HCT116 (cell line): ENCODE results near the gene CALML3.

Experiments
- ELF1 ChIP-seq: IDR thresholded peaks from 2 replicates; pipeline ENCODE4 v1.6.1; 2012; ENCODE audit warnings: low read depth, borderline replicate concordance
- EZH2phosphoT487 ChIP-seq: fragments of 200-600 bp; IDR thresholded peaks from 2 replicates; pipeline ENCODE4 v1.6.1; 2018; ENCODE audit warnings: antibody characterized with exemption, borderline replicate concordance
- TF ChIP-seq, protein P1 (sequence below), 3 experiments: fragments of 200-600 bp in 1 of 3; sonication (generic) in 1 of 3; IDR thresholded peaks in 2 of 3; conservative IDR thresholded peaks in 1 of 3; 2 replicates each; pipeline ENCODE4 v1.5.1; 2012 to 2017; ENCODE audit warnings: low read depth in 2 of 3, low read length in 2 of 3, antibody characterized with exemption in 1 of 3, borderline replicate concordance in 1 of 3, control low read depth in 1 of 3, mild to moderate bottlenecking in 1 of 3, mixed read lengths in 1 of 3, mixed run types in 1 of 3, moderate library complexity in 1 of 3; ENCODE audit not compliant: insufficient read depth in 1 of 3
- TF ChIP-seq, protein P2 (sequence below): IDR thresholded peaks from 2 replicates; pipeline ENCODE4 v1.6.1; 2012

DNA sequence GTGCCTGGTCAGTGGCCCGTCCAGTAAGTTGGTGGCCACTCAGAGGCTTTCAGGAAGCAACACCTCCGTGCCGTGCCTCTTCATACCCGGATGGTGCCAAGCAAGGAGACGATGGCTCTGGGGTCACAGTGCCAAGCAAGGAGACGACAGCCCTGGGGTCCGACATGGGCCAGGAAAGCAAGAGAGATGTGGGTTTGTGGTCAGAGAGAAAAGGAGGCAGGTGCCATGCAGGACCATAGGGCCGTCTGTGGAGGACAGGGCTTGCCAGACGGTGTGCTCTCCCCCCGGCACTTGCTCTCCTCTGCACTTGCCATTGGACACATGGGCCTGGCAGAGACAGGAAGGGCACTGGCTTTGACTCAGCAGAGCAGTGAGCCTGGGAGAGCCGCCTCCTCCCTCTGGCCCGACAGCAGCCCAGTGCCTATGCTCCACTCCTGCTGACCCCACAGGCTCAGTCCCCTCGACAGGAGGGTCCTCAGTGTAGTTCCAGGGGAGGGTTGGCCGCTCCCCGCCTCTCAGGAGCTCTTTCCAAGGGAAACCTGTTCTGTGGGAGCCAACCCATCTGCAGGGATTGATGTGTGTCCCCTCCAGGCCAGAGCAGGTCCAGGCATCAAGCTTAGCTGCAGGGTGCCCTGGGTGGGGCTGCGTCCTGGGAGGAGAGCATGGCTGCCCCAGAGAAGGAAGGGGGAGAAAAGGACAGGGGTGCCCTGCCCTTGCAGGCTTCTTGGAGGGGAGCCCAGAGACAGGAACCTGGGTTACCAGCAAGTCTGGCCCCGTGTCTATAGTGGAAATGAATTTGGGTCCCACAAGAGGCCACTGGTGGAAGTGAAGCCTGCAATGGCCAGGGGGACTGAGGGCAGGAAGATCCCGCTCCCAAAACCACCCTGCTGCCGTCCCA, 17.8 kb upstream of the CALML3 start:
- TF ChIP-seq, protein P1, sequence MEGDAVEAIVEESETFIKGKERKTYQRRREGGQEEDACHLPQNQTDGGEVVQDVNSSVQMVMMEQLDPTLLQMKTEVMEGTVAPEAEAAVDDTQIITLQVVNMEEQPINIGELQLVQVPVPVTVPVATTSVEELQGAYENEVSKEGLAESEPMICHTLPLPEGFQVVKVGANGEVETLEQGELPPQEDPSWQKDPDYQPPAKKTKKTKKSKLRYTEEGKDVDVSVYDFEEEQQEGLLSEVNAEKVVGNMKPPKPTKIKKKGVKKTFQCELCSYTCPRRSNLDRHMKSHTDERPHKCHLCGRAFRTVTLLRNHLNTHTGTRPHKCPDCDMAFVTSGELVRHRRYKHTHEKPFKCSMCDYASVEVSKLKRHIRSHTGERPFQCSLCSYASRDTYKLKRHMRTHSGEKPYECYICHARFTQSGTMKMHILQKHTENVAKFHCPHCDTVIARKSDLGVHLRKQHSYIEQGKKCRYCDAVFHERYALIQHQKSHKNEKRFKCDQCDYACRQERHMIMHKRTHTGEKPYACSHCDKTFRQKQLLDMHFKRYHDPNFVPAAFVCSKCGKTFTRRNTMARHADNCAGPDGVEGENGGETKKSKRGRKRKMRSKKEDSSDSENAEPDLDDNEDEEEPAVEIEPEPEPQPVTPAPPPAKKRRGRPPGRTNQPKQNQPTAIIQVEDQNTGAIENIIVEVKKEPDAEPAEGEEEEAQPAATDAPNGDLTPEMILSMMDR (IDR thresholded peaks at IDR 0.05 in 2 of 3, conservative IDR thresholded peaks at IDR 0.05 in 1 of 3; ENCODE audit: borderline replicate concordance in 1 of 3, insufficient read depth in 1 of 3, low read depth in 2 of 3, low read length in 2 of 3) = no peak
- TF ChIP-seq EZH2phosphoT487 (no peak), ELF1 (no peak)
- TF ChIP-seq, protein P2, sequence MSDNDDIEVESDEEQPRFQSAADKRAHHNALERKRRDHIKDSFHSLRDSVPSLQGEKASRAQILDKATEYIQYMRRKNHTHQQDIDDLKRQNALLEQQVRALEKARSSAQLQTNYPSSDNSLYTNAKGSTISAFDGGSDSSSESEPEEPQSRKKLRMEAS = no peak
